GM18502 (cell line): ENCODE measurements around the gene ACVR2B.

ENCODE experiments used
- ATAC-seq: cut with Tn5 transposase; IDR thresholded peaks from one replicate; pipeline ENCODE4 v1.9.1; 2021; ENCODE audit warnings: mild to moderate bottlenecking; ENCODE audit not compliant: unreplicated experiment, poor library complexity

ACVR2B gene

GRCh38 chr3:38522002-38522401 lies 68.3 kb downstream of the ACVR2B start:
- ATAC-seq, result no peak

- no peak for ATAC-seq
Observed at GRCh38 chr3:38524141-38524739, 70.5 kb downstream of the ACVR2B start.

GRCh38 chr3:38526792-38527191 lies 73.1 kb downstream of the ACVR2B start:
- ATAC-seq, result no peak

- ATAC-seq, result no peak
Observed at GRCh38 chr3:38528457-38528856, 74.8 kb downstream of the ACVR2B start.

GRCh38 chr3:38532529-38532928 lies 78.8 kb downstream of the ACVR2B start:
- no peak for ATAC-seq

GRCh38 chr3:38533285-38533976 lies 79.7 kb downstream of the ACVR2B start:
- no peak for ATAC-seq

- no peak for ATAC-seq
Observed at GRCh38 chr3:38534180-38534579, 80.5 kb downstream of the ACVR2B start.

GRCh38 chr3:38534604-38535003 lies 80.9 kb downstream of the ACVR2B start:
- no peak for ATAC-seq

GRCh38 chr3:38536671-38537070 lies 83.0 kb downstream of the ACVR2B start:
- ATAC-seq, result no peak

GRCh38 chr3:38538773-38539353 lies 85.2 kb downstream of the ACVR2B start:
- ATAC-seq, result no peak

- no peak for ATAC-seq
Observed at GRCh38 chr3:38541806-38542205, 88.1 kb downstream of the ACVR2B start.
